EH (cell line): ENCODE data around the gene IGSF3.
"Not testable (repeated sequence)": the region's sequence is repeated elsewhere in the genome, so short reads cannot be mapped to it uniquely, and the experiment has no call there.

Experiments used
- DNase-seq: peaks from one replicate; pipeline ENCODE4 v3.0.0-alpha.2; 2015; ENCODE audit warnings: low read depth

The IGSF3 gene

DNA sequence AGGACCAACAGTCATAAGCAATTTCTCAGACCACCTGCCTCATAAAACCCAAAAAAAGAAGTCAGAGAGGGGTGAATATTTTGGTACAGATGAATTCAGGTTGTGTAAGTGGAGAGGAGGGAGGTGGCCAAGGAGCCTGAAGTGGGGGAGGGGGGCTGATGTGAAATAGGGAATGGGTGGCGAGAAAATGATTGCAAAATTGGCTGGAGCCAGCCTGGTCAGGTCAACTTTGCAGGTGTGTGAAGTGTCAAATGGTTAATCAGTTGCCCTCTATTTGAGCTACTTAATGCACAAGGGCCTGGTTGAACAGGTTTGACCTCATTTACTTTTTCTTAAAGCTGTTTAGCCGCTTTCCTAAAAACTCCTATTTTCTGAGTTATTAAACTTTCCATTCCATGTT, 38.1 kb downstream of the IGSF3 start:
- DNase-seq = not testable (repeated sequence)

DNA sequence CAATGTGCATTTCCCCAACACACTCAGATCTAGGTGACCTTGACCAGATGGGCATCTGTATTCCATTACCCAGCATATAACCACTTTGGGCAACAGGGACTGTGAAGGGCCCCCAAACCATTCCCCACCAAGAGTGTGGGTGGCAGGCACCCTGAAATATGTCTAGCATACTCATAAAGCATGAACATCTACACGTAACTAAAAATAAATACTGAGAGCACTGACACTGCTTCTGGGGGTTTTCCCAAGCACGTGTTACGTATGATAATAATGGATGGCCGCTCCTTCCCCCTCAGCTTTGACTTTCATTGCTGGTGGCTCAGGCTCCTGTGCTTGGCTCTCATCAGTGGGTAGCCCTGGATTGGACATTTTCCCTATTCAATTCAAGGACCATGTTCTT, 39.1 kb downstream of the IGSF3 start:
- DNase-seq = no peak

DNA sequence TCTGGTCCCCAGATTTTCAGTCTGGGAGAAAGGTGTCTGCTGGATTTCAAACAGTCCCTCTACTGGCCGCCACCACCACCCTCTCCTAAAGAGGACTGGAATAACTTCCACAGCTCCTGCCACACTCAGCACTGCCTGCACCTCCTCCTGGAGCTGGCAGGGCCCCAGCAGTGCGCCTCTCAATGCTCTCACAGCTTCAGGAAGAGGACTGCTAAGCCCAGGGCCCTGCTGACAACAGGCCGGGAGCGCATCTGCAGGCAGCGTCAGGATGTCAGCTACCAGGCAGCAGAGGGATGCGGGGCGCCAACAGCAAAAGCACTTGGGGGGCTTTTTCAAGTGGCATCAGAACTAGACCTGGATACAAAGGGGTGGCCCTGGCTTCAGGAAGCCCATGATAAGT, 40.2 kb downstream of the IGSF3 start:
- DNase-seq = not testable (repeated sequence)

DNA sequence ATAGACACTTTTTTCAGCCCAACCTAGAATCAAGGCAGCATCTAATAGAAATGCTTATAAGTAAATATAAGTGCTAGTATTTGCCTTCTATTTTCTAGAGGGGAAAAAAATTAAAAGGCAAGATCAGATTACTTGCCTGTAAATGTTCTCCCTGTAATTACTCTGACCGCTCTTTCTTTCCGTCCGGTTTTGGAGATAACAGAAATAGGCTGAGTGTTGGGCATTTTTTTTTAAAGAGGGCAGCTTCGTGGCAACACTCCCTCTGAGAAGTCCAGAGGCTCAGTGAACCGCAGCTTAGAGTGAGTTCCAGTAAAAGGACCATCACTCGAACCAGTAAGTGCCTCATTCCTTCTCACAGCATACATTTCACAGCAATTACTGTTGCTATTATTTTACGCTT, 40.6 kb downstream of the IGSF3 start:
- not testable (repeated sequence) for DNase-seq

DNA sequence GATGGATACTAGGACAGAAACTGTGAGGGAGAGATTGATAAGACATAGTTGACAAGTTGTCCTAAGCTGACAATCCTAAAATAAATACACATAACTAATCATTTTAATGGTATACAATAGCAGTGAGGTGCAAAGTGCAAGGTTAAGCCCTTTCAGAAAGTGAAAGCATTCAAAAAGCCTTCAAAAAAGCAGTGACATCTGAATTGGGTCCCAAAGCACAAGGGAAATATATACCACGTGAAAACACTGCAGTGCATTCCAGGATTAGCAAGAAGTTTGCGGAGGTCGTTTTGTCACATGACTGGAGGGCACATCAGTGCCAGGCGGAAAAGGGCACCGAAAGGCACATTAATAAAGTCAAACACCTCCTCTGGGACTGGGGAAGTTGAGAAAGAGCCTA, 42.4 kb downstream of the IGSF3 start:
- not testable (repeated sequence) for DNase-seq

DNA sequence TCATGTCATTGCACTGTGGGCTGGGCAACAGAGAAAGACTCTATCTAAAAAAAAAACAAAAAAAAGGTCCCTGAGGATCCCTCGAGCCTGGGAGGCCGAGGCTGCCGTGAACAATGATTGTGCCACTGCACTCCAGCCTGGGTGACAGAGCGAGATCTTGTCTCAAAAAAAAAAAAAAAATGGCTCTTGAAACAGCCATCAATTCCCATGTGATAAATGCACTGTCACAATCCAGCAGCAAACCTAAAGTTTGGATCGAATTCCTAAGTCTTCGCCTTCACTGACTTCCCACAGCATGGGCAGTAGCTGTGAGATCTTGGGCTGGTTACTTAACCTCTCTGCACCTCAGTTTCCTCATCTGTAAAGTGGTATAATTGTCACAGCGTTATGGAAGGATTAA, 43.5 kb downstream of the IGSF3 start:
- no peak for DNase-seq

GRCh38 chr1:116622496-116622895, 45.0 kb downstream of the IGSF3 start:
- not testable (repeated sequence) for DNase-seq

GRCh38 chr1:116621756-116622155, 45.8 kb downstream of the IGSF3 start:
- not testable (repeated sequence) for DNase-seq

DNA sequence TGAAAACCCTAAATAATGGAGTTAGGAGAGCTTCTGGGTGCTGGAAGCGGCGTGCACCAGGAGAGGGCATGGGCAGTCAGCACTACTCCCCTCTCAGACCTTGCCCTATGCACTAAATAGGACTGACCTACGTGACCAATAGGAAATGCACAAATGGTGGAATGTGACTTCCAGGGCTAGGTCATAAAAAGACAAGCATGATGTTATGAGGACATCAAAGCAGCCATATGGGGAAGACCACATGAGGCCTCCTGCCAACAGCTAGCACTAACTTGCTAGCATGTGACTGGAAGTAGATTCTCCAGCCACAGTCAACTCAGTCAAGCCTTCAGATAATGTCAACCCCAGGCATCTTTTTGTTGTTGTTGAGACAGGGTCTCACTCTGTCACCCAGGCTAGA, 47.1 kb downstream of the IGSF3 start:
- not testable (repeated sequence) for DNase-seq

- DNase-seq = not testable (repeated sequence)
Observed at GRCh38 chr1:116619106-116619505, 48.4 kb downstream of the IGSF3 start.

DNA sequence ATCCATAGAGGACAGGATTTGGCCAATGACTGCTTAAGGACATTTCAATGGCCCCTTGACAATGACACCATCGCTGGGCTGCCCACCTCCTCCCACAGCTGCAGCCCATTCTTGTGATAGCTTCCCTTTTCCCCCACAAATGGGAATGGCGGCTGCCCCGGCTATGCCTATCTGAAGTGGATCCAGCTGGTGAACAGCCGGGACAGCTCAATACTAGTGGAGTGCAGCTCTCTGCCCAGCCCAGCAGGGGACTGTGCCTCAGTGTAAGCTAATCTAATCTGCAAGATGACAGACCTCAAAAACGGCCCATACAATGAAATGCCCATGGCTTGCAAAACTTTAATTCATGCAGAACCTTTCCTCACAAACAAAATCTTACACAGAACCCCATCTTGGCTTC, 49.7 kb downstream of the IGSF3 start:
- DNase-seq = not testable (repeated sequence)

GRCh38 chr1:116613825-116614224, 53.7 kb downstream of the IGSF3 start:
- not testable (repeated sequence) for DNase-seq

- DNase-seq = not testable (repeated sequence)
Observed at GRCh38 chr1:116609801-116610371, 57.6 kb downstream of the IGSF3 start.

DNA sequence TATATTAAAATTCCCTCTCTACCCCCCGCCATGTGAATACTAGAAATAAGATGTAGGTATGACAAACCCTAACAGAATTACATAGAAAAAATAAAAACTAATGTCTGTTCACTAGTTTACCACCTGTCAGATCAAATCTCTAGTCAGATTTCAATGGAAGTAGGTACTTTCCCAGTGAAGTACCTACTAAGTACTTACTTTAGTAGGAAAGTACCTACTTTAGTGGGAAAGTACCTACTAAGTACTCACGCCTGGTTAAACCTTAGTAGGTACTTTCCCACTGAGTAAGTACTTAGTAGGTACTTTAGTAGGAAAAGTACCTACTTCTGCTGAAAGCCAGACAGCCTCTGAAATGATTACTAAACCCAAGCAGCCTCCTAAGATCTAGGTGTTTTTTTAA, 58.7 kb downstream of the IGSF3 start:
- DNase-seq = not testable (repeated sequence)

GRCh38 chr1:116608151-116608550, 59.4 kb downstream of the IGSF3 start:
- DNase-seq = not testable (repeated sequence)

- not testable (repeated sequence) for DNase-seq
Observed at GRCh38 chr1:116607463-116607862, 60.1 kb downstream of the IGSF3 start.

DNA sequence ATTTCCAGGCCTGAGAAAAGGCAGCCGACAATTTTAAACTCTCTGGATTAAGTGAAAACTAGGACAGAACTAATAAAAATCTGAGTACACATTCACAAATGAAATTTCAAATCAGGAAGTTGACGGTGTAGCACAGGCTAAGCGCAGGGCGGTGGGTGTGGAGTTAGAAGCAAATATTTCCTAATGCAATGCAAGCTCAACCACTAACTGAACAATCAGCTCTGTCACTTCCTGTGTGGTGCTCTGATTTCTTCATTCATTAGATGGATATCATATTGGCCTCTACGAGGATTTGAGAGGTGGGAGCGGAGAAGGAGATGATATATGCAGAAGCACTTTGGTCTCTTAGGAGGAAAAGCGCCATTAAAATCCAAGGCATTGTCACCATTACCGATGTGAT, 61.5 kb downstream of the IGSF3 start:
- DNase-seq = not testable (repeated sequence)

DNA sequence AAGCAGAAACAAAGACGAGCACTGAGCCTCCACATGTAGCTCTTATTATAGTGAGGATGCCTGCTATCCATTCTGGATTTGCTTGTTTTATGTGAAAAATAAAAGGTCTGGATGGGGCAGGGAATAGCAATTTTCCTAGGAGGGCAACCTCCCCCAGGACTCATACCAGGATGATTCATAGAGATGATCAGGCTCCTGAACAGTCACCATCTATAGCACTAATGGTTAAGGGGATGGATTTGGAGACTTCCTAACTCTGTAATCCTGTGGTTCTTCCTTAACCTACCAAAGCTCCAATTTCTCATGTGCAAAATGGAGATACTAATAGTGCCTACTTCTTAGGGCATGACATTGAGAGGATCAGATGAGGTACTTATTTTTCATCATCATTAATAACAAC, 62.2 kb downstream of the IGSF3 start:
- DNase-seq = no peak

GRCh38 chr1:116604408-116604807, 63.1 kb downstream of the IGSF3 start:
- not testable (repeated sequence) for DNase-seq

DNA sequence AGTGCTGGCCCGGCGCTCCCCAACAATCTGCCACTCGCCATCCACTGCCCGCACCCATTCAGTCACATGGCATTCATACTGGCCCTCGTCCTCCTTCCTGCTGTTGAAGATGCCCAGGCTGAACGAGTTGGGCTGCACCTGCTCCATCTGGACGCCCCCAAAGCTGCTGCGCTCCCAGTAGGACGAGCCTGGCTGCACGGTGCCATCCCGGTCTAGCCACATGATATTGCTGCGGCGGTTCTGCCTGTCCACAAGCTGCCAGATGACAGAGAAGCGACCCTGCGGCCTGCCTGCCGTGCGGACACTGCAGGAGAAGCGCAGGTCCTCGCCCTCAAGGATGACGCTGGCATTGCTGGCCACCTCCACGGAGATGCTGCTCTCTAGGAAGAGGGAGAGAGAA, 63.9 kb downstream of the IGSF3 start:
- DNase-seq = not testable (repeated sequence)

DNA sequence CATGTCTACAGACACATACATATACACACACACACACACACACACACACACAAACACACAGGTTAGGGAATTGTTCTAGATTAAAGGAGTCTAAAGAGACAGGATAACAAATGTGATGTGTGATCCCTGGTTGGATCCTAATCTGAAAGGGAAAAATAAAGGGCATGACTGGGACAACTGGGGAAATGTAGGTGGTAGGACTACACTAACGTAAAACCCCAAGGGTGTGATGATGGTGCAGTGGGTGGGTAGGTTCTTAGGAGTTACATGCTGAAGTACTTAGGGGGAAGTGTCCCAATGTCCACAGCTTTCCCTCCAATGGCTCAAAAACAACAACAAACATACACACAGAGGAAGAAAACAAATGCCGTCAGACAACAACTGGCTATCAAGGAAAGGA, 68.2 kb downstream of the IGSF3 start:
- not testable (repeated sequence) for DNase-seq

GRCh38 chr1:116598420-116599036, 69.0 kb downstream of the IGSF3 start:
- DNase-seq = not testable (repeated sequence)

DNA sequence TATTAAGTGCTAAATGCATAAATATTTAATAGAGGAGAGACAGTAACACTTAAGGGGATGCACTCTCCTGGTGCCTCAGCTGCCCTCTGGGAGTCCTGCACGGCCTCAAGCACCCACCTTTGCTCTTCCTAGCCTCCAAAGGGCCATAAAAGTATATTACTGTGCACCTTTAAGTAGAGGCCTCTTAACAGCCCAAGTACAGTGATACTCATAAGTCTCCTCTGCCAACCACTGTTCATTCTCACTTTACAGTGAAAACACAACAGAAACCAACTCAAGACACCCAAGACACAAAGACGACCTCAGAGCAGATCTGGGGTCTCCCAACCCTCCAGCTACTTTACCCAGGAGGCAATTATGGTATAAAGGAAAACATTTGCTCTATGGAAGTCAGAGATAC, 70.1 kb downstream of the IGSF3 start:
- DNase-seq = not testable (repeated sequence)

DNA sequence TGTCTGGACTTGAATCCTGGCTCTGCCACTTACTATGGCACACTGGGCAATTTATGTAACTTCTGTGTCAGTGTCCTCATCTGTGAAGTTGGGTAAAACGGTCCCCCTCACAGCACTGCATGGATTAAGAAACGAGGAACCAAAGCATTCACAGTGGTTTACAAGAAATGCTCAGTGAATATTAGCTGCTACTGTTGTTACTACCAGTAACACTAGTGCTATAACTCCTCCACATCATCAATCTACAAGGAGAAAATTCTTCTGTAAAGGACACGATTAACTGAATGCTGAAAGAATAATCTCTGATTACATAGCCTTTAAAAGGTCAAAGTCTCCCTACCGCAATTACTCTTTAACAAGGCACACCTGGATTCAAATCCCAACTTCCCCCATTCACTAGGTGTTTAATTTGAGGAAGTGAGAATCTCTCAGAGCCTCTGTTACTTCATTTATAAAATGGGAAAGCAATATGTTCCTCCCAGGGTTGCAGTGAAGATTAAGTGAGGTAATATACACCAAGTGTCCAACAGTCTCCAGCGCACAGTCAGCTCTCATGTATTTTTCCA, 70.7 kb downstream of the IGSF3 start:
- DNase-seq = not testable (repeated sequence)
